ENCODE measurements around the gene PIK3CD.
"Not testable (repeated sequence)": the region's sequence is repeated elsewhere in the genome, so short reads cannot be mapped to it uniquely, and the experiment has no call there.

PIK3CD gene

GRCh38 chr1:9687874-9688582, 36.5 kb downstream of the PIK3CD start:
- FAIRE-seq (no peak), DNase-seq (ENCODE audit: insufficient read length, low spot score) (no peak)

- DNase-seq (ENCODE audit: insufficient read length, low spot score) (no peak), FAIRE-seq (peak; percentile 80)
Measured at GRCh38 chr1:9688599-9688998, 37.1 kb downstream of the PIK3CD start.

GRCh38 chr1:9689011-9689706, 37.6 kb downstream of the PIK3CD start:
- FAIRE-seq, result no peak

GRCh38 chr1:9689971-9690381, 38.4 kb downstream of the PIK3CD start:
- DNase-seq (ENCODE audit: insufficient read length, low spot score) (no peak), FAIRE-seq (peak; percentile 72)

More at GRCh38 chr1:9689011-9689706, 37.6 kb downstream of the PIK3CD start:
- DNase-seq (ENCODE audit: insufficient read length, low spot score), result peak; percentile 83

- DNase-seq (ENCODE audit: insufficient read length, low spot score) (no peak), FAIRE-seq (no peak)
Measured at GRCh38 chr1:9690440-9691107, 39.0 kb downstream of the PIK3CD start.

GRCh38 chr1:9691108-9691445, 39.5 kb downstream of the PIK3CD start:
- FAIRE-seq (no peak), DNase-seq (ENCODE audit: insufficient read length, low spot score) (no peak)

GRCh38 chr1:9691691-9692090, 40.2 kb downstream of the PIK3CD start:
- no peak for FAIRE-seq

GRCh38 chr1:9696793-9697192, 45.3 kb downstream of the PIK3CD start:
- DNase-seq (ENCODE audit: insufficient read length, low spot score), result no peak
- FAIRE-seq, result no peak

More at GRCh38 chr1:9691691-9692090, 40.2 kb downstream of the PIK3CD start:
- DNase-seq (ENCODE audit: insufficient read length, low spot score), result no peak

- no peak for FAIRE-seq
Measured at GRCh38 chr1:9699361-9699760, 47.8 kb downstream of the PIK3CD start.

GRCh38 chr1:9700340-9700739, 48.8 kb downstream of the PIK3CD start:
- DNase-seq (ENCODE audit: insufficient read length, low spot score), result no peak
- FAIRE-seq, result no peak

More at GRCh38 chr1:9699361-9699760, 47.8 kb downstream of the PIK3CD start:
- DNase-seq (ENCODE audit: insufficient read length, low spot score), result no peak

GRCh38 chr1:9701665-9702064, 50.1 kb downstream of the PIK3CD start:
- DNase-seq (ENCODE audit: insufficient read length, low spot score) (no peak), FAIRE-seq (no peak)

GRCh38 chr1:9703165-9703509, 51.6 kb downstream of the PIK3CD start:
- FAIRE-seq (no peak), DNase-seq (ENCODE audit: insufficient read length, low spot score) (no peak)

GRCh38 chr1:9703681-9704080, 52.1 kb downstream of the PIK3CD start:
- FAIRE-seq, result peak; percentile 4
- DNase-seq (ENCODE audit: insufficient read length, low spot score), result no peak

- FAIRE-seq (no peak), DNase-seq (ENCODE audit: insufficient read length, low spot score) (no peak)
Measured at GRCh38 chr1:9705337-9706093, 54.0 kb downstream of the PIK3CD start.

GRCh38 chr1:9706178-9706577, 54.6 kb downstream of the PIK3CD start:
- no peak for FAIRE-seq
- DNase-seq (ENCODE audit: insufficient read length, low spot score), result no peak

GRCh38 chr1:9710037-9710436, 58.5 kb downstream of the PIK3CD start:
- no peak for FAIRE-seq
- DNase-seq (ENCODE audit: insufficient read length, low spot score), result no peak

- FAIRE-seq, result no peak
- no peak for DNase-seq (ENCODE audit: insufficient read length, low spot score)
Measured at GRCh38 chr1:9711466-9712020, 60.0 kb downstream of the PIK3CD start.

- FAIRE-seq; DNase-seq (ENCODE audit: insufficient read length, low spot score): not testable (repeated sequence)
Measured at GRCh38 chr1:9712767-9713166, 61.2 kb downstream of the PIK3CD start.

- FAIRE-seq, result no peak
Measured at GRCh38 chr1:9714257-9714718, 62.8 kb downstream of the PIK3CD start.

GRCh38 chr1:9715536-9716226, 64.2 kb downstream of the PIK3CD start:
- DNase-seq (ENCODE audit: insufficient read length, low spot score) (no peak), FAIRE-seq (no peak)

More at GRCh38 chr1:9714257-9714718, 62.8 kb downstream of the PIK3CD start:
- no peak for DNase-seq (ENCODE audit: insufficient read length, low spot score)

All from GM19239 (cell line).